ENCODE measurements around the gene CACTIN.
"Not testable (repeated sequence)": the region's sequence is repeated elsewhere in the genome, so short reads cannot be mapped to it uniquely, and the experiment has no call there.

CACTIN gene

GRCh38 chr19:3626473-3627350 is at the start of gene CACTIN:
CACTIN (minus strand) TSS chr19:3626790; CDS start chr19:3626762, 28 bp downstream.
- DNase-seq (ENCODE audit: low read depth): peak; percentile 96

- no peak for DNase-seq (ENCODE audit: low read depth)
Observed at GRCh38 chr19:3674784-3675543, 48.4 kb upstream of the CACTIN start.

- no peak for DNase-seq (ENCODE audit: low read depth)
Observed at GRCh38 chr19:3673506-3674439, 47.2 kb upstream of the CACTIN start.

GRCh38 chr19:3672993-3673392 is 46.4 kb upstream of the CACTIN start:
- no peak for DNase-seq (ENCODE audit: low read depth)

- no peak for DNase-seq (ENCODE audit: low read depth)
Observed at GRCh38 chr19:3672575-3672948, 46.0 kb upstream of the CACTIN start.

- DNase-seq (ENCODE audit: low read depth): peak; percentile 57
Observed at GRCh38 chr19:3671680-3672574, 45.3 kb upstream of the CACTIN start.

GRCh38 chr19:3670796-3671679 is 44.4 kb upstream of the CACTIN start:
- peak; percentile 76 for DNase-seq (ENCODE audit: low read depth)

- no peak for DNase-seq (ENCODE audit: low read depth)
Observed at GRCh38 chr19:3669947-3670795, 43.6 kb upstream of the CACTIN start.

- DNase-seq (ENCODE audit: low read depth): no peak
Observed at GRCh38 chr19:3669082-3669946, 42.7 kb upstream of the CACTIN start.

- no peak for DNase-seq (ENCODE audit: low read depth)
Observed at GRCh38 chr19:3668331-3669081, 41.9 kb upstream of the CACTIN start.

GRCh38 chr19:3667766-3668165 is 41.2 kb upstream of the CACTIN start:
- DNase-seq (ENCODE audit: low read depth): no peak

GRCh38 chr19:3667037-3667638 is 40.5 kb upstream of the CACTIN start:
- DNase-seq (ENCODE audit: low read depth): no peak

- not testable (repeated sequence) for DNase-seq (ENCODE audit: low read depth)
Observed at GRCh38 chr19:3666545-3666856, 39.9 kb upstream of the CACTIN start.

- no peak for DNase-seq (ENCODE audit: low read depth)
Observed at GRCh38 chr19:3665681-3666544, 39.3 kb upstream of the CACTIN start.

GRCh38 chr19:3664879-3665642 is 38.5 kb upstream of the CACTIN start:
- DNase-seq (ENCODE audit: low read depth): no peak

Measured in CMK (cell line).